ENCODE data around the gene DNAJC5.

Gene DNAJC5

DNA sequence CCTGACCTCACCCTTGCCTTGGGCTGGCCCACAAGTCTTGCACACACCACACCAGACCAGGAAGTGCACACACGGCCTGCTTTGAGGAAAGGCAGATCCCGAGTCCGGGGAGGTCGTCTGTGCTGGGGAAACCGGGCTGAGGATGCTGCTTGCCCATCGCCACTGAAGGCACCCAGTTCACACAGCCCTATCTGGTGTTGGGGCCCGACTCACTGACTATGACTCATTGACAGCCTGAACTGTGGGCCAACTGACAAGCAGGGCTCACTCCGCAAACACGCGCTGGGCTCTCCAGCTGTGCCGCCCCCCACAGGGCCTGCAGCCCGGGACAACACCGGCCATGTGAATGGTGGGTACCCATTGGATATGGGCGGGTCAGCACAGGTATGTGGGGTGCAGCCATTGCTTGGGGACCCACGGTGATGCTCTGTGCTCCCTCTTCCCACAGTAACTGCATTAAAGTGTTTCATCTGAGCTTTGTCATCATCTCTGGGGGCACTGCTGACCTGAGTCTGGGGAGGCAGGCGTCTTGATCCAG lies 82.9 kb downstream of the DNAJC5 start:
- intact Hi-C loops (cut with DNase I; ENCODE audit: low total_unique reads): loop anchor here (5.0 kb wide), 1 partner anchor 86 kb away; no protein-coding TSS in a partner anchor
- no peak overlapping the region for H3K4me3 ChIP-seq
- H3K4me1 ChIP-seq: peaks cover 0 to 55% (median 41%) of the 10 kb centered on the region in 4 donors
- H3K27ac ChIP-seq: no peak overlapping the region
- peaks cover 0 to 4% (median 1%) of the 10 kb centered on the region in 3 donors for H3K36me3 ChIP-seq
- TF ChIP-seq, protein P1, sequence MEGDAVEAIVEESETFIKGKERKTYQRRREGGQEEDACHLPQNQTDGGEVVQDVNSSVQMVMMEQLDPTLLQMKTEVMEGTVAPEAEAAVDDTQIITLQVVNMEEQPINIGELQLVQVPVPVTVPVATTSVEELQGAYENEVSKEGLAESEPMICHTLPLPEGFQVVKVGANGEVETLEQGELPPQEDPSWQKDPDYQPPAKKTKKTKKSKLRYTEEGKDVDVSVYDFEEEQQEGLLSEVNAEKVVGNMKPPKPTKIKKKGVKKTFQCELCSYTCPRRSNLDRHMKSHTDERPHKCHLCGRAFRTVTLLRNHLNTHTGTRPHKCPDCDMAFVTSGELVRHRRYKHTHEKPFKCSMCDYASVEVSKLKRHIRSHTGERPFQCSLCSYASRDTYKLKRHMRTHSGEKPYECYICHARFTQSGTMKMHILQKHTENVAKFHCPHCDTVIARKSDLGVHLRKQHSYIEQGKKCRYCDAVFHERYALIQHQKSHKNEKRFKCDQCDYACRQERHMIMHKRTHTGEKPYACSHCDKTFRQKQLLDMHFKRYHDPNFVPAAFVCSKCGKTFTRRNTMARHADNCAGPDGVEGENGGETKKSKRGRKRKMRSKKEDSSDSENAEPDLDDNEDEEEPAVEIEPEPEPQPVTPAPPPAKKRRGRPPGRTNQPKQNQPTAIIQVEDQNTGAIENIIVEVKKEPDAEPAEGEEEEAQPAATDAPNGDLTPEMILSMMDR (IDR thresholded peaks at IDR 0.05): no peak
- no peak for DNase-seq
- H3K27me3 ChIP-seq: no peaks in the 10 kb centered on the region
- H3K9me3 ChIP-seq: no peaks in the 10 kb centered on the region

DNA sequence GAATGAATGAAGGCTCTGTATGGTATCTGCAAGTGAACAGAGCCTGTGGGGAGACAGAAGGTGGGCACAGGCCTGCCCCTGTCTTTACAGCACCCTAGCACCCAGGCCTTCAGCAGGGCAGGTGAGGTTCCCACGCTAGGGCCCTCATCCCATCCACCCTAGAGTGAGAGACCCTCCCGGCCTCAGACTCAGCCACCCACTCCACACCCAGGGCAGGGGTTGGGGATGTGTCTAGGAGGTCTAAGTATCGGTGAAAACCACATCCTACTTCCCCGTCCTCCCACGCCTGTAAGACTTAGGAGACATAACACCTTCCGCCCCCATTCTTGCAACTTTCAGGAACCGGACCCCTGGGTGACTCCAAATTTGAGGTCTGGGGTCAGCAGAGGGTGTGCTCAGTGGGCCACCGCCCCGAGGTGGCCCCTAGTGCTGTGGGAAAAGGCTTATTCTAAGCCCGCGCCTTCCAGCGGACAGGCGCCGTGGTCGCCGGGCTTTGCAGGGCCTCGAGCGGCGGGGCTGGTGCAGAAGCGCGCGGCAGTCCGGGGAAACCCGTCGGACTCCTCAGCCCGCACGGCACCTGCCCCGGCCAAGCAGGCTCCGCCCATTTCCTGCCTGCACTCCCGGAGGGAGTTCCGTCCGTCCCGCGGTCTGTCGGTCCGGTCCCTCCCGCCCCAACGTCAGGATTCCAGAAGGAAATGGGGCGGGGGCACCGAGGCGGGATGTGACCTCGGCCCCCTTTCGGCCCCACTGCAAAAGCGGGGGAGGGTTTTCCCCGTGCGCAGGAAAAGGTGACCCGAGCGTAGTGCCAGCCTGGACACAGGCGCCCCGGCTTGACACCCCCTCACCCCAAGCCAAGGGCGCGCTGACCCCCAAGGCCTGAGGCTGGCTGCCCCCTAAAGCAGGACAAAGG lies 83.6 kb downstream of the DNAJC5 start:
- H3K9me3 ChIP-seq: no peaks in the 10 kb centered on the region
- TF ChIP-seq, protein P1 (IDR thresholded peaks at IDR 0.05): no peak
- H3K4me1 ChIP-seq: peaks cover 0 to 58% (median 43%) of the 10 kb centered on the region in 4 donors
- intact Hi-C loops (cut with DNase I; ENCODE audit: low total_unique reads): loop anchor here (5.0 kb wide), 1 partner anchor 86 kb away; no protein-coding TSS in a partner anchor
- peak overlapping the region; percentile 58 to 73 for H3K4me3 ChIP-seq
- no peaks in the 10 kb centered on the region for H3K27me3 ChIP-seq
- H3K27ac ChIP-seq: peak overlapping the region; percentile 35 to 57
- peaks cover 0 to 12% (median 5%) of the 10 kb centered on the region in 3 donors for H3K36me3 ChIP-seq
- peak in 1 of 2 donors; percentile 81 for DNase-seq

DNA sequence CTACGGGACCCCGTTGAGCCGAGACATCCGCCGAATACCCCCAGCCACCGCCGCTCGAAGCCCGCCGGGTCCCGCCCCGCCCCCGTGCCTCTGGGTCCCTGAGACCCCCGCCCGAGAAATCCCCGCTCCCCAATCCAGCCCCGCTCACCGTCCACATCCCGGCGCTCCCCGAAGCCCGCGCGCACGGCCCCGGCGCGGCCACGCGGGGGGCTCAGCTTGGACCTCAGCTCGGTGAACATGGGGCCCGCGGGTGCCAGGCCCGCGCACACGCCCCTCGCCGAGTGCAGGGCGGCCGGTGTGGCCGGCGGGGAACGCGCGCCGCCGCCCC lies 84.3 kb downstream of the DNAJC5 start:
- TF ChIP-seq, protein P1 (IDR thresholded peaks at IDR 0.05): no peak
- intact Hi-C loops (cut with DNase I; ENCODE audit: low total_unique reads): loop anchor here (5.0 kb wide), 1 partner anchor 87 kb away; no protein-coding TSS in a partner anchor
- DNase-seq: no peak
- Histone ChIP-seq H3K4me1 (peaks cover 0 to 52% (median 40%) of the 10 kb centered on the region in 4 donors), H3K9me3 (no peaks in the 10 kb centered on the region), H3K4me3 (peak overlapping the region; percentile 58 to 73), H3K27ac (peak overlapping the region; percentile 35 to 57), H3K36me3 (peaks cover 5 to 17% (median 12%) of the 10 kb centered on the region in 3 donors), H3K27me3 (no peaks in the 10 kb centered on the region)

DNA sequence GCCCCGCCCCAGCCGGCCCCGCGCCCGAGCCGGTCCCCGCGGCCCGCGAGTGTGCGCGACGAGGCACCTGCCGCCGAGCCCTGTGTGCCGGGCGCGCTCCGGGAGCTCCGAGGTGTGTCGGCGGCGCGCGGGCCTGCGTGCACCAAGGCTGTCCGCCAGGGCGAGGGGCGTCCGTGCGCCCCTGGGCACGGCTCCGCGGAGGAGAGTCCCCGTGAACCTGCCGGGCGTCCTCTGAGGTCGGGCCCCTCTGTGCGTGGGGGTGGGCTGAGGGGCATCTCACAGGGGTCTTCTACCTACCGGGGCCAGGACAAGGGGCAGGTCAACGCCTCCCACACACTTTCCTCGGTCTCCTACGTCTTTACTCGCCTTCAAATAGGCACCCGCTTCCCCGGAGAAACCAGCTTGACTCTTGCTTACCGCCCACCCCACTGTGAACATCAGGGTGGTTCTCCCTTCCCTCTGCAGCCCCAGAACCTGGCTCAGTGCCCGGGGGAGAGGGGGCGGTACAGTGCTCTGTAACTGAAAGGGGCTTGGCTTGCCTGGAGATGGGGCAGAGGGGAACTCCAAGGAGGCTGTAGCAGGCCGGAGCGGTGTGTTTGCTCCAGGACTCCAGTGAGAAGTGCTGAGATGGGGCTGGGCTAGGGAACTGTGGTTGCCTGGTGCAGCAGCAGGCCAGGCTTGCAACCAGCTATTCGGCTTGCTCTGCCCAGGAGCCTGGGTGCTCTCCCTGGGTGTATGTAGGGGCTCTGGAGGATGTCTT lies 84.8 kb downstream of the DNAJC5 start, which contains the start of gene SAMD10:
TSS of gene SAMD10 (minus strand) at position 86 of the 760 bp plus-strand sequence. CDS start 175 bp downstream, outside the sequence.
- TF ChIP-seq, protein P1 (IDR thresholded peaks at IDR 0.05): peak in 1 of 2 experiments; percentile 15
- Histone ChIP-seq H3K4me1 (peaks cover 0 to 51% (median 39%) of the 10 kb centered on the region in 4 donors), H3K9me3 (no peaks in the 10 kb centered on the region), H3K27me3 (no peaks in the 10 kb centered on the region), H3K4me3 (peak within 1 kb of the TSS; percentile 97 to 98), H3K36me3 (peaks cover 10 to 23% (median 17%) of the 10 kb centered on the region in 3 donors), H3K27ac (peak within 1 kb of the TSS; percentile 35 to 89)
- peak in 1 of 2 donors; percentile 69 for DNase-seq
- intact Hi-C loops (cut with DNase I; ENCODE audit: low total_unique reads): loop anchor here (5.0 kb wide), 1 partner anchor 87 kb away; no protein-coding TSS in a partner anchor

DNA sequence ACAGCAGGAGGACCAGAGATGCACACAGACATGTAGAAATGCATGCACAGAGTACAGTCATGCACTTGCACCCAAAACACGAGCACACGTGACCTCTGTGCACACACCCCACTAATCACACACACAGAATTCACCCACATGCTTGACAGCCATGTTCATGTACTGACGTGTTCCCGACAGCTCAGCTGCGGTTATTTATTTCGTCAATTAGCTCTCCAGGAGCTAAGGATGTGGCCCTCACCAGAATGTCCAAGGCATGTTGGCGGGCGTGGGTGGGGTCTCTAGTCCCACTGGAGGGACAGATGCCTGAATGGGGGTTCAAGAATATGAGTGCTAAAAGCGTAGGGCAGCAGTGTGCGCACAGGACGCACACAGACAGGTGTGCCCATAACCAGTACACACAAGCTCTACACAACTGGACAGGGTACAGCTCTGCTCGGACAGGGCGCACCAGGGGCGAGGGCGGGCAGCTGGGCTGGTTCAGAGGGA lies 85.4 kb downstream of the DNAJC5 start:
- peaks cover 0 to 51% (median 39%) of the 10 kb centered on the region in 4 donors for H3K4me1 ChIP-seq
- no peak for DNase-seq
- H3K27me3 ChIP-seq: no peaks in the 10 kb centered on the region
- peak overlapping the region; percentile 87 to 89 for H3K27ac ChIP-seq
- intact Hi-C loops (cut with DNase I; ENCODE audit: low total_unique reads): no loop called here
- no peaks in the 10 kb centered on the region for H3K9me3 ChIP-seq
- H3K4me3 ChIP-seq: peak overlapping the region; percentile 97 to 98
- H3K36me3 ChIP-seq: peaks cover 16 to 29% (median 23%) of the 10 kb centered on the region in 3 donors
- TF ChIP-seq, protein P1 (IDR thresholded peaks at IDR 0.05): no peak

Measured in tibial artery (tissue), 4 donors.